ENCODE results near the gene SMIM12. TPM values are rescaled to one million over a fixed set of nuclear protein-coding genes. Genes with fewer than 3 reads are reported as not detected.

SMIM12 gene
- total RNA-seq, 2 experiments from 2014 or later: 73.8 to 75.2 TPM

GRCh38 chr1:34850382-34850781 is 9.2 kb downstream of the SMIM12 start:
- ChIA-PET CTCF (no interaction called here), POLR2A (no interaction called here)

- POLR2A ChIA-PET: no interaction called here
Measured at GRCh38 chr1:34847094-34847493, 12.5 kb downstream of the SMIM12 start.

GRCh38 chr1:34846265-34846664 is 13.3 kb downstream of the SMIM12 start:
- ChIA-PET CTCF (interaction anchor here (0.9 kb wide), 1 partner anchor 25 kb away, joined by 3 read pairs; no protein-coding TSS in a partner anchor), POLR2A (no interaction called here)

More at GRCh38 chr1:34847094-34847493, 12.5 kb downstream of the SMIM12 start:
- CTCF ChIA-PET: interaction anchor here (0.6 to 0.9 kb wide), 2 partner anchors 25 to 278 kb away, joined by 3 to 4 read pairs; no protein-coding TSS in a partner anchor

GRCh38 chr1:34845131-34845901 is 14.2 kb downstream of the SMIM12 start:
- ChIA-PET CTCF (no interaction called here), POLR2A (no interaction called here)

- ChIA-PET POLR2A (no interaction called here), CTCF (no interaction called here)
Measured at GRCh38 chr1:34844252-34844634, 15.3 kb downstream of the SMIM12 start.

- ChIA-PET CTCF (interaction anchor here (0.7 kb wide), 1 partner anchor 10 kb away, joined by 3 read pairs; no protein-coding TSS in a partner anchor), POLR2A (no interaction called here)
Measured at GRCh38 chr1:34843392-34844251, 15.9 kb downstream of the SMIM12 start.

- POLR2A ChIA-PET: no interaction called here
- CTCF ChIA-PET: no interaction called here
Measured at GRCh38 chr1:34842952-34843371, 16.6 kb downstream of the SMIM12 start.

- ChIA-PET POLR2A (no interaction called here), CTCF (no interaction called here)
Measured at GRCh38 chr1:34842073-34842472, 17.5 kb downstream of the SMIM12 start.

GRCh38 chr1:34840426-34840825 is 19.1 kb downstream of the SMIM12 start:
- ChIA-PET POLR2A (no interaction called here), CTCF (interaction anchor here (1.9 kb wide), 1 partner anchor 12 kb away, joined by 8 read pairs; no protein-coding TSS in a partner anchor)

GRCh38 chr1:34839526-34840305 is 19.8 kb downstream of the SMIM12 start:
- ChIA-PET POLR2A (no interaction called here), CTCF (interaction anchor here (1.1 to 1.9 kb wide), 2 partner anchors 13 kb away, joined by 3 to 8 read pairs; no protein-coding TSS in a partner anchor)

GRCh38 chr1:34833711-34834110 is 25.8 kb downstream of the SMIM12 start:
- ChIA-PET POLR2A (no interaction called here), CTCF (no interaction called here)

- ChIA-PET POLR2A (no interaction called here), CTCF (no interaction called here)
Measured at GRCh38 chr1:34831721-34832246, 27.8 kb downstream of the SMIM12 start.

GRCh38 chr1:34829250-34829649 is 30.3 kb downstream of the SMIM12 start:
- CTCF ChIA-PET: no interaction called here
- POLR2A ChIA-PET: no interaction called here

- CTCF ChIA-PET: no interaction called here
- POLR2A ChIA-PET: no interaction called here
Measured at GRCh38 chr1:34828611-34829010, 30.9 kb downstream of the SMIM12 start.

- ChIA-PET CTCF (no interaction called here), POLR2A (no interaction called here)
Measured at GRCh38 chr1:34827341-34827941, 32.1 kb downstream of the SMIM12 start.

GRCh38 chr1:34825455-34826091 is 34.0 kb downstream of the SMIM12 start:
- CTCF ChIA-PET: interaction anchor here (1.3 kb wide), 1 partner anchor 9 kb away, joined by 3 read pairs; no protein-coding TSS in a partner anchor
- POLR2A ChIA-PET: no interaction called here

- CTCF ChIA-PET: interaction anchor here (1.3 kb wide), 1 partner anchor 9 kb away, joined by 3 read pairs; no protein-coding TSS in a partner anchor
- POLR2A ChIA-PET: no interaction called here
Measured at GRCh38 chr1:34824817-34825454, 34.6 kb downstream of the SMIM12 start.

GRCh38 chr1:34822202-34822601 is 37.3 kb downstream of the SMIM12 start:
- POLR2A ChIA-PET: no interaction called here

More at GRCh38 chr1:34822202-34822601, 37.3 kb downstream of the SMIM12 start:
- CTCF ChIA-PET: no interaction called here

Data from activated CD8-positive, alpha-beta memory T cell treated with anti-CD3 and anti-CD28 coated beads for 36 hours (primary cell).